Suprapubic skin (tissue), 4 donors: ENCODE data around the gene CADPS. TPM values are rescaled to one million over a fixed set of nuclear protein-coding genes. Genes with fewer than 3 reads are reported as not detected.

Experiments used
- DNase-seq, 2 donors: peaks; one replicate each; pipeline ENCODE4 v3.0.0-alpha.2; 2019; ENCODE audit warnings: low spot score in 2 of 2
- H3K27ac ChIP-seq: fragments of 200-600 bp; sonication (generic); one replicate; pipeline ENCODE4 v1.5.1; 2019
- H3K27me3 ChIP-seq: fragments of 200-600 bp; sonication (generic); one replicate; pipeline ENCODE4 v1.5.1; 2019
- H3K36me3 ChIP-seq: fragments of 200-600 bp; sonication (generic); one replicate; pipeline ENCODE4 v1.5.1; 2019
- H3K4me1 ChIP-seq: fragments of 200-600 bp; sonication (generic); one replicate; pipeline ENCODE4 v1.5.1; 2019
- H3K4me3 ChIP-seq: fragments of 200-600 bp; sonication (generic); one replicate; pipeline ENCODE4 v1.5.1; 2019; ENCODE audit warnings: mild to moderate bottlenecking
- H3K9me3 ChIP-seq: fragments of 200-600 bp; sonication (generic); one replicate; pipeline ENCODE4 v1.5.1; 2019
- EP300 ChIP-seq: sonication (generic); formaldehyde crosslinking; IDR thresholded peaks from one replicate; pipeline ENCODE4 v1.6.1; 2017; ENCODE audit warnings: antibody characterized with exemption
- POLR2A ChIP-seq, 2 donors: fragments of 450-650 bp; IDR thresholded peaks; one replicate each; pipeline ENCODE4 v1.6.1; 2017; ENCODE audit warnings: antibody characterized with exemption in 2 of 2, mild to moderate bottlenecking in 2 of 2, moderate library complexity in 2 of 2
- POLR2AphosphoS5 ChIP-seq, 3 donors: sonication (generic); formaldehyde crosslinking; IDR thresholded peaks; one replicate each; pipeline ENCODE4 v1.6.1; 2017; ENCODE audit warnings: antibody characterized with exemption in 3 of 3
- WGBS: methylation state at CpG from one replicate; pipeline ENCODE4 v1.1.5; 2018; 5-methylcytosine and 5-hydroxymethylcytosine counted together
- total RNA-seq, 4 donors: library from RNA; depleted of rRNA; stranded (reverse); fragments of >200 nt; gene quantifications; one replicate each; pipeline ENCODE4 v1.1.0, GENCODE V29; 2016
- TF ChIP-seq, protein P1 (sequence below), 2 donors: fragments of 200-600 bp in 1 of 2; fragments of 450-650 bp in 1 of 2; sonication (generic) in 1 of 2; IDR thresholded peaks; one replicate each; pipeline ENCODE4 v1.5.1; 2016 to 2019; ENCODE audit warnings: antibody characterized with exemption in 2 of 2, mild to moderate bottlenecking in 1 of 2, moderate library complexity in 1 of 2

Gene CADPS
- total RNA-seq, 4 donors from 2014 or later: 0.57 to 3.8 (median 3.0) TPM

DNA sequence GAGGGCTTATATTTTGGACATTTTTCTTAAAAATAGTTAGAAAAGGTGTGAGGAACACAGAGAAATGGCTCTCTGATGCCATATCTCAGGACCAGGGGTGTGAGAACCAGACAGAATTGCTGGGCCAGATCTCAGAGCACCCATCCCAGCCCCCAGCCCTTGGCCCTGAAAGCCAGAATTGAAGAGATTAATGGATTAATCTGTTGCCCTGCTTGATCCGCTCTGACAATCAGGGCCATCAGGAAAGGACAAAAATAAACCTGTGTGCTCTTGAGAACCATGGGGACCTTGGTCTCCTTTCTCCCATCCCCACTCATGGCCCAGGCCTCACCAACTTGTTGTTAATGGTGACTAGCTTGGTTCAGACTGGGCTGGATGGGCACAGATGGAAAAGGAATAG is 113.5 kb downstream of the CADPS start:
- TF ChIP-seq POLR2AphosphoS5 (IDR thresholded peaks at IDR 0.05) (no peak), EP300 (no peak), POLR2A (IDR thresholded peaks at IDR 0.05) (no peak)
- TF ChIP-seq, protein P1, sequence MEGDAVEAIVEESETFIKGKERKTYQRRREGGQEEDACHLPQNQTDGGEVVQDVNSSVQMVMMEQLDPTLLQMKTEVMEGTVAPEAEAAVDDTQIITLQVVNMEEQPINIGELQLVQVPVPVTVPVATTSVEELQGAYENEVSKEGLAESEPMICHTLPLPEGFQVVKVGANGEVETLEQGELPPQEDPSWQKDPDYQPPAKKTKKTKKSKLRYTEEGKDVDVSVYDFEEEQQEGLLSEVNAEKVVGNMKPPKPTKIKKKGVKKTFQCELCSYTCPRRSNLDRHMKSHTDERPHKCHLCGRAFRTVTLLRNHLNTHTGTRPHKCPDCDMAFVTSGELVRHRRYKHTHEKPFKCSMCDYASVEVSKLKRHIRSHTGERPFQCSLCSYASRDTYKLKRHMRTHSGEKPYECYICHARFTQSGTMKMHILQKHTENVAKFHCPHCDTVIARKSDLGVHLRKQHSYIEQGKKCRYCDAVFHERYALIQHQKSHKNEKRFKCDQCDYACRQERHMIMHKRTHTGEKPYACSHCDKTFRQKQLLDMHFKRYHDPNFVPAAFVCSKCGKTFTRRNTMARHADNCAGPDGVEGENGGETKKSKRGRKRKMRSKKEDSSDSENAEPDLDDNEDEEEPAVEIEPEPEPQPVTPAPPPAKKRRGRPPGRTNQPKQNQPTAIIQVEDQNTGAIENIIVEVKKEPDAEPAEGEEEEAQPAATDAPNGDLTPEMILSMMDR (IDR thresholded peaks at IDR 0.05): no peak
- H3K9me3 ChIP-seq: no peaks in the 10 kb centered on the region
- no peaks in the 10 kb centered on the region for H3K36me3 ChIP-seq
- WGBS: 95% methylated on average over 1 of the region's 1 CpG
- H3K4me1 ChIP-seq: no peaks in the 10 kb centered on the region
- H3K27ac ChIP-seq: no peak overlapping the region
- no peak for DNase-seq
- H3K4me3 ChIP-seq: no peak overlapping the region
- no peaks in the 10 kb centered on the region for H3K27me3 ChIP-seq

DNA sequence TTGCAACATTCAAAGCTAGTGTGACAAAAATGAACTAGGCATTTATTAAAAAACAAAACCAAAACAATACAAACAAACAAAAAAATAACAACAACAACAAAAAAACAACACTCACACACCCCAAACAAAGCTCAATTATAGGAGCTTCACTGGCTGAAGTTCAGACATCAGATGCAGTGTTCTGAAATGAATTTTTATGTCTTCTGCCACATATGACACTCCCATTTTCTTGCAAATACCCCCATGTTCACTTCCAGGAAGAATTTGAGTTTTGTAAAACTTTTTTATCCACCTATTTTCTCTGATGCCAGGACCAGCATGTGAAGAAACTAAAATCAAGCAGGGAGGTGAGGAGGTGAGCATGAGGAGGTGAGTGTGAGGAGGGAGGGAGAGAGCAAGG is 113.9 kb downstream of the CADPS start:
- H3K27ac ChIP-seq: no peak overlapping the region
- no peak for TF ChIP-seq EP300
- TF ChIP-seq POLR2A (IDR thresholded peaks at IDR 0.05): no peak
- no peak for TF ChIP-seq POLR2AphosphoS5 (IDR thresholded peaks at IDR 0.05)
- TF ChIP-seq, protein P1 (IDR thresholded peaks at IDR 0.05): no peak
- H3K27me3 ChIP-seq: no peaks in the 10 kb centered on the region
- no peaks in the 10 kb centered on the region for H3K9me3 ChIP-seq
- H3K36me3 ChIP-seq: no peaks in the 10 kb centered on the region
- DNase-seq: no peak
- H3K4me3 ChIP-seq: no peak overlapping the region
- no peaks in the 10 kb centered on the region for H3K4me1 ChIP-seq

DNA sequence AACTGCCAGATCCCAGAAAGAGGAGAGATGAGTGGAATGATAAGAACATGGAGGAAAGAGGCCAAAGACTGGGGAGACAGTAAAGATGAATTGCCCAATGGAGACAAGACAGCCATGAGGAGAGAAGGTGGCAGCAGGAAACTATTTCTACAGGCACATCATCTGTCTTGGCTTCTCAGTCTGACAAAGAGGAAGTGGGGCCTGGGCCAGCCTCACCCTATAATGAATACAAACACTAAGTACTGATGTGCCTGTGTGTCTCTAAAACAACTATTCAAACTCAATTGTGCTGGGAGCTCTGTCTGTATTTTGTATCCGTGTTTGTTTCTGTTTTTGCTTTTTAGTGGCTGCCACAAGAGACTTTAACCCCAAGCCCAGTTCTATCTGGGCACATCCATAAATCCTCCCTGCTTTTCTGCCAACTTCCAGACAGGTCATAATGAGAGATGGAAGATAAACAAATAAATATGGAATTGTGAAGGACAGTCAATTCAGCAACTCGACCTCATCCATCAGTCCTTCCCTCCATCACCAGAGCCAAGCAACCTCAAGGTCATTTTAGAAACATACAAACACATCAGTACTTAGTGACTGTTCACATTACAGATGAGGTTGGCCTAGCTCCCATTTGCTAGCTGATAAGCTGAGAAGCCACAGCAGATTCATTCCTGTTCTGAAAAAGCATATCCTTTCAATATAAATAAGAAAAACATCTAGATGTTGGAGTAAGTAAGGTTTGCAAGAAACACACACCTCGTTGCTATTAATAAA is 116.7 kb downstream of the CADPS start:
- no peak for DNase-seq
- WGBS: 62% methylated on average over 3 of the region's 3 CpGs
- no peak overlapping the region for H3K27ac ChIP-seq

DNA sequence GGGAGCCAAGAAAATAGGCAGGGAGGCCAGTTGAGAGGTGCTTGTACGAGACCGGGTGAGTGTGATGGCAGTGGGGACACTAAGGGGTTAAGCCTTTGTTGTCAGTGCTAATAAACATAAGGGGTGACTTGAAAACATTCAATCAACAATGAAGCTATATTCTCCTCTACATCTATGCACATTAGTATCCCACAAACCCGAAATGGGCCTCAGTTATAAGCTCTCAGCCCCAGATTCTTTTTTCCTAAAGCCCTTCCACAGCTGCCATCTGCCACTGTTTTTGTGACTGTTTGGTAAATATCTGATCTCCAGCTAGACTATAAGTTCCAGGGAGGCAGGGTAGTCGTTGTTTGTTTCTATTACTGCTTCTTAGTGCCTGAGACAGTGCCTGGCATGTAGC is 118.2 kb downstream of the CADPS start:
- Histone ChIP-seq H3K4me1 (no peaks in the 10 kb centered on the region), H3K36me3 (no peaks in the 10 kb centered on the region), H3K4me3 (no peak overlapping the region), H3K27ac (no peak overlapping the region), H3K9me3 (no peaks in the 10 kb centered on the region), H3K27me3 (no peaks in the 10 kb centered on the region)
- TF ChIP-seq POLR2A (IDR thresholded peaks at IDR 0.05) (no peak), EP300 (no peak), POLR2AphosphoS5 (IDR thresholded peaks at IDR 0.05) (no peak)
- TF ChIP-seq, protein P1 (IDR thresholded peaks at IDR 0.05): no peak
- WGBS: 72% methylated on average over 4 of the region's 4 CpGs
- DNase-seq: no peak

More for the DNA sequence above, 116.7 kb downstream of the CADPS start:
- Histone ChIP-seq H3K27me3 (no peaks in the 10 kb centered on the region), H3K36me3 (no peaks in the 10 kb centered on the region), H3K4me1 (no peaks in the 10 kb centered on the region), H3K4me3 (no peak overlapping the region), H3K9me3 (no peaks in the 10 kb centered on the region)
- TF ChIP-seq EP300: no peak
- TF ChIP-seq POLR2AphosphoS5 (IDR thresholded peaks at IDR 0.05): no peak

DNA sequence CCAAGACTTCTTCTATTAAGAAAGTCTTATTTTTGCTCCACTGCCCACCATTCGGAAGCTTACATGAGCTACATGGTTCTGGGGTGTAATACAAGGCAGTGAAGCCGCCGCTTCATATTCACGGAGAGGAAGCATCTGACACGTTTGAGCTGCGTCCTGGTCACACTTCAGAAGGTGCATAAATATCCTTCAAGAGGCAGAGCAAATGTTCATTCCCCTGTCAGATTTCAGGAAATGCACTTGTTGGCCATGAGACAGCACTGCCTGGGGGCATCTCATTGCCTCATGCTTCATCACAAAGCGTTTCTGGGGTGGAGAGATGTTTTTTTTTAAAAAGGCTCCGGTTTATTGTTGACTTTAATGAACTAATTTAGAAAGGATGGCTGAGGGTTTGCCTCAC is 119.9 kb downstream of the CADPS start:
- Histone ChIP-seq H3K4me3 (no peak overlapping the region), H3K9me3 (no peaks in the 10 kb centered on the region), H3K36me3 (no peaks in the 10 kb centered on the region), H3K27me3 (no peaks in the 10 kb centered on the region), H3K4me1 (no peaks in the 10 kb centered on the region), H3K27ac (no peak overlapping the region)
- WGBS: 41% methylated on average over 8 of the region's 8 CpGs
- no peak for DNase-seq
- TF ChIP-seq EP300 (no peak), POLR2AphosphoS5 (IDR thresholded peaks at IDR 0.05) (no peak), POLR2A (IDR thresholded peaks at IDR 0.05) (no peak)
- TF ChIP-seq, protein P1 (IDR thresholded peaks at IDR 0.05): no peak
